GM19372 (cell line): Measurements from ENCODE around the gene MSH4.
"Not testable (repeated sequence)": the region's sequence is repeated elsewhere in the genome, so short reads cannot be mapped to it uniquely, and the experiment has no call there.

ENCODE experiments used
- ATAC-seq: cut with Tn5 transposase; IDR thresholded peaks from one replicate; pipeline ENCODE4 v1.9.1; 2021; ENCODE audit warnings: mild to moderate bottlenecking, low read depth, moderate library complexity; ENCODE audit not compliant: unreplicated experiment

The MSH4 gene

GRCh38 chr1:75916834-75917233 is 120.2 kb downstream of the MSH4 start:
- ATAC-seq, result no peak

GRCh38 chr1:75922698-75923097 is 126.0 kb downstream of the MSH4 start:
- ATAC-seq, result no peak

DNA sequence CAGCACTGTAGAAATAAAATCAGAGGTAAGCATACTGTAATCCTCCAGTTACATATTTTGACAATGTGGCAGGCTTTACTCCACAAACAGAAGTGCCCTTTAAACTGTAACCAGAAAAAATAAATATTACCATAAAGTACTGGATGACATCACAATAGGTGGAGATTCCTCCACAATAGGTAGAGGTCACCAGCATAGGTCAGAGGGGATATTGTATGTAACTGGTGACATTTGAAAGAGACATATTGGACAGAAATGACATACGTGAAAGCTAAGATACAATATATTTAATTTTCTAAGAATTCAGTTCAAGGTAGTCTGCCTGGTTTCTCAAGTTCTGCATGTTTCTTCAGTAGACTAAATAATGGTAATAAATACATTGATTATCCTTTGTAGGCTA is 135.6 kb downstream of the MSH4 start, which contains the start of gene ASB17:
Gene ASB17 (minus strand): TSS at position 101 of the 400 bp plus-strand sequence. CDS start 113 bp downstream, outside the sequence.
- no peak for ATAC-seq

DNA sequence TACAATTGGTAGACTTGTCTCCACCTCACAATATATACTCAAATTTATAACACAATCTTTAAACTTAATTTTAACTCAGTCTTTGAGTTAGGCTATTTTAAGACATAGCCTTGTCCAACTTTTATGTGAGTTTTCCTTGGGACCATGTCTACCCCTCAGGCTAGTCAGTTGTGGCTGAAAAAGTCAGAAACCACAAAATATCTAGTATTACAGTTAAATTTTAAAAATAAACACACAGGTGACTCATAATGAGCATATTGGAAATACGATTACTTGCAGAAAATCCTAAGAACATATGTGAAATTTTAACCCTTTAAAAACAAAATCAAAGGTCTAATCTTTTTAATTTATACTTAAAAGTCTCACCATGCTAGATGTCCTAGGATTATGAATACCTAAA is 140.4 kb downstream of the MSH4 start:
- no peak for ATAC-seq

DNA sequence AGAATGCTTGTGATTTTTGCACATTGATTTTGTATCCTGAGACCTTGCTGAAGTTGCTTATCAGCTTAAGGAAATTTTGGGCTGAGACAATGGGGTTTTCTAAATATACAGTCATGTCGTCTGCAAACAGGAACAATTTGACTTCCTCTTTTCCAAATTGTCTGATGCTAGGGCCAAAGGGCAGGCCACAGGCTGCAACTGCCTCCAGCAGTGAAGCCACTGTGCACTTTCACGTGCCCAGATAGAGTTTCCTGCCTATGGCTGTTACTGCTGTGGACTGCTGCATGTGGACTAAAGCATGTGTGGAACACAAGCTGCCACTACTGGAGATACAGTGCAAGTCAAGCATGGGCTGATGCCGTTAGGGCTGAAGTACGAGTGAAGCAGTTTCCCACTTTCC is 146.4 kb downstream of the MSH4 start:
- ATAC-seq, result not testable (repeated sequence)

DNA sequence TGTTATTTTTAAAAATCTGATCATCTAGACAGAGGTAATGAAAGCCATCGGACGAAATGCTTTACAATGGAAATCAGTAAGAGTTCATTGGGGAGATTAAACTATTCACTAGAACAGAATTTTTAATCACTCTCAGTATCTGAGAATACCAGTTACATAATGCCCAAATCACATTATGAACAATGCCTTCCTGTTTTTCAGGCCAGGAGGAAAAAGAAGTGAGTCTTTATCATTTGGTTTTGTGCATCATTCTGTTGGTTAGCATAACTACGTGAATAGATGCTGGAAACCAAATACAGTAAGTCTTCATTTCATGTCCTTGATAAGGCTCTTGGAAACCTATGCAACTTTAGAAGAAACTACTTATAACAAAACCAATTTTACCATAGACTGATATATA is 153.5 kb downstream of the MSH4 start:
- no peak for ATAC-seq

- no peak for ATAC-seq
Measured at GRCh38 chr1:75952016-75952415, 155.3 kb downstream of the MSH4 start.

DNA sequence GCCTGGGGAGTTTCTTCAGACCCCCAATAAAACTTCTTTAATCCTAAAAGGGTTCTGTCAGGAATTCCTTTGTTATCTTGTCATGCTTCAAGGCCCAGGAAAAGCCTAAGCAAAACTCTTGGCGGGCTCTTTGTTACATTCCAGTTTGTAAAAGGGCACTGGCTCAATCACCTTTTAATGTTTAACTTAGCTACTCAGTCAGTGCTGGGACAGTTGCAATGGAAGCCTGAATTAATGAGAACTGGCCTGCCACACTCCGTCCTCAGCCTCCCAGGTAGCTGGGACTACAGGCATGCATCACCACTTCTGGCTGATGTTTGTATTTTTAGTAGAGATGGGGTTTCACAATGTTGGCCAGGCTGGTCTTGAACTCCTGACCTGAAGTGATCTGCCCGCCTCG is 156.8 kb downstream of the MSH4 start:
- no peak for ATAC-seq

DNA sequence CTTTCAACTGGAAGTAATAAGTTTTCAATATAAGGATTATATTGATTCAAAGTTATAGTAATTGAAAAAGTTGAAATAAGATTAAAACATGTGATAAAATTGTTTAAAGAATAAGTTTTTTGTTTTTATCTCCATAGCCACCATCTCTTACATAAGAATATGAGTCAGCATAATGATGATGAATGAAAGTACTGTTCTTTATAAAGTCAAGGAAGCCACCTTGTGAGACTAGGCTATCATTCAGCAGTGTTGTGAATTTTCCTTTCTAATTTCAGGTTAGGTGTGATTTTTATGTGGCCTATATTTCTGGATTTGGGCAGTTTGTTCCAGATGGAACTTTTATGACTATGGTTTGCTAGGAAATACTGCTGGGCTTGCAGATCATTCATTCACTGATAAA is 157.9 kb downstream of the MSH4 start:
- no peak for ATAC-seq
